Measurements from ENCODE around the gene HECTD4. TPM values are rescaled to one million over a fixed set of nuclear protein-coding genes. Genes with fewer than 3 reads are reported as not detected.
A peak's percentile ranks its signal among the peaks of the same experiment; 100 is the strongest.

The HECTD4 gene
- total RNA-seq, 1 donor from 2014 or later, result 62.1 TPM

DNA sequence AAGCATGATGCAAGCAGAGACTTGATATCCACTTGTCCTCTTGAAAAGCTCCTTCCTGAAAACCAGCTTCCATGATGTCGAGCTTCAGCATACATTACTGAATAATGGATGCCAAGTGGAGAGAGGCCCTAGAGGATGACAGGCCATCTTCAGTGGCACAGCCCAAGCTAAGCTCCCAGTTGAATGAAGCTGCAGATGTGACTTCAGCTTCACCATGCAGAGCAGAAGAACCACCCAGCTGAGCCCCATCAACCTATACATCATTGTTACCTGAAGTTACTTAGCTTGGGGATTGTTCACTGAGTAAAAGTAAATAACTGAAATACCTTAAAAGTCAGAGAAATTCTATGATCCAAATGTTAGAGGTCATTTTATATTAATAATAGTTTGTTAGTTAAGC is 93.6 kb downstream of the HECTD4 start:
- TF ChIP-seq, protein P1, sequence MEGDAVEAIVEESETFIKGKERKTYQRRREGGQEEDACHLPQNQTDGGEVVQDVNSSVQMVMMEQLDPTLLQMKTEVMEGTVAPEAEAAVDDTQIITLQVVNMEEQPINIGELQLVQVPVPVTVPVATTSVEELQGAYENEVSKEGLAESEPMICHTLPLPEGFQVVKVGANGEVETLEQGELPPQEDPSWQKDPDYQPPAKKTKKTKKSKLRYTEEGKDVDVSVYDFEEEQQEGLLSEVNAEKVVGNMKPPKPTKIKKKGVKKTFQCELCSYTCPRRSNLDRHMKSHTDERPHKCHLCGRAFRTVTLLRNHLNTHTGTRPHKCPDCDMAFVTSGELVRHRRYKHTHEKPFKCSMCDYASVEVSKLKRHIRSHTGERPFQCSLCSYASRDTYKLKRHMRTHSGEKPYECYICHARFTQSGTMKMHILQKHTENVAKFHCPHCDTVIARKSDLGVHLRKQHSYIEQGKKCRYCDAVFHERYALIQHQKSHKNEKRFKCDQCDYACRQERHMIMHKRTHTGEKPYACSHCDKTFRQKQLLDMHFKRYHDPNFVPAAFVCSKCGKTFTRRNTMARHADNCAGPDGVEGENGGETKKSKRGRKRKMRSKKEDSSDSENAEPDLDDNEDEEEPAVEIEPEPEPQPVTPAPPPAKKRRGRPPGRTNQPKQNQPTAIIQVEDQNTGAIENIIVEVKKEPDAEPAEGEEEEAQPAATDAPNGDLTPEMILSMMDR (conservative IDR thresholded peaks at IDR 0.05), result no peak
- no peaks in the 10 kb centered on the region for H3K27me3 Mint-ChIP-seq

DNA sequence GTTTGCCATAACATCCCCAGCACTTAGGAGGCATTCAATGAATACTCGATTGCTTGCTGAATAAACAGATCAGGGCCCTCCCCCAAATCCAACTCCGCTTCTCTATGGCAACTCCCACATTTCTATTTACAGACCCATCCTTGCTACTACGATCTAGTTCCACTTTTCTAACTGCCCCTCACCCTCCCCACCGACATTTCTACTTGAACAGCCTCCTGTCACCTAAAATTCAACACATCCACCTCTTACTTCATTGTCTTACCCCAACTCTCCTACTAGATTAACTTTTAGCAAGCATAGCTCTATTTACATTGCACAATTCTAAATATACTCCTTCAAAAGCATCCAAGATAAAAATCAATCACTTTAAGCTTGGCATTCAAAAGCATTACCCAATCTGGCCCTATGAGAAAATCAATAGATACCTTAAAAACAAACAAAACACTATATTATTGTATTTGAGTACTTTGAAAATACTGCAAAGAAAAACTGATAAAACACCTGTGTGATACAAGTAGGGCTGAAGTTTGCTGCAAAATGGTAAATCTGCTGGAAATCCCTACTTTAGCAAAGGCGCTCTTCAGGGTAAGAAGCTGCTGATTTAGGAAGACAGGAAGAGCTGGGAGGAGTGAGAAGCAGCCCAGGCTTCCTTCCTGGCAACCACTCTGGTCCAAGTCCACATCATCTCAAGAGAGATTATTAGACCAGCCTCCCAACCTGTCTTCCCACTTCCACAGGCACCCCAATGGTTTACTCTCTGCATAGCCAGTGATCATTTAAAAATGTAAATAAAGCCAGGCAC is 96.4 kb downstream of the HECTD4 start:
- Mint-ChIP-seq H3K9me3 (no peaks in the 10 kb centered on the region), H3K27ac (no peak overlapping the region), H3K36me3 (peaks cover 8% of the 10 kb centered on the region), H3K4me3 (no peak overlapping the region), H3K27me3 (no peaks in the 10 kb centered on the region), H3K4me1 (ENCODE audit: unreplicated experiment) (no peaks in the 10 kb centered on the region)
- TF ChIP-seq, protein P1 (conservative IDR thresholded peaks at IDR 0.05), result no peak
- DNase-seq (ENCODE audit: extremely low spot score, unreplicated experiment), result no peak

More for the DNA sequence above, 93.6 kb downstream of the HECTD4 start:
- Mint-ChIP-seq H3K27ac (no peak overlapping the region), H3K9me3 (no peaks in the 10 kb centered on the region), H3K4me3 (no peak overlapping the region), H3K4me1 (ENCODE audit: unreplicated experiment) (no peaks in the 10 kb centered on the region), H3K36me3 (peaks cover 16% of the 10 kb centered on the region)
- no peak for DNase-seq (ENCODE audit: extremely low spot score, unreplicated experiment)

DNA sequence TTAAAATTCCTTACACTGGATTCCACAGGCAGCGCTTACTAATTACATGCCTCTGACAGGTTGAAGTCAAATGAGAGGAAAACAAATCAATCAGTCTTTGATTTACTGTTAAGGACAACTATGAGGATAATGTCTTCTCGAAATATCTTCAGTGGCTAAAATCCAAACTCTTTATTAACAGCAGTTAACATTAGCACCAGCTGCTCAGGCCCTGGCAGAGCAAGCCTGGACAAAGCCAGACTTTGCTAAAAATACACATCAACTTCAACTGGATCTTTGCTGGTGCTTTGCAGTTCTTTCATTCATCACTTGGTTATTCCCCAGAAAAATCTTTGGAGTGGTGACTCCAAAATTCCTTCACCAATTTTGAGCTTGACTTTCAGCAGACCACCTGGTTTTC is 98.7 kb downstream of the HECTD4 start:
- H3K27ac Mint-ChIP-seq, result peak overlapping the region; percentile 20
- DNase-seq (ENCODE audit: extremely low spot score, unreplicated experiment), result no peak

DNA sequence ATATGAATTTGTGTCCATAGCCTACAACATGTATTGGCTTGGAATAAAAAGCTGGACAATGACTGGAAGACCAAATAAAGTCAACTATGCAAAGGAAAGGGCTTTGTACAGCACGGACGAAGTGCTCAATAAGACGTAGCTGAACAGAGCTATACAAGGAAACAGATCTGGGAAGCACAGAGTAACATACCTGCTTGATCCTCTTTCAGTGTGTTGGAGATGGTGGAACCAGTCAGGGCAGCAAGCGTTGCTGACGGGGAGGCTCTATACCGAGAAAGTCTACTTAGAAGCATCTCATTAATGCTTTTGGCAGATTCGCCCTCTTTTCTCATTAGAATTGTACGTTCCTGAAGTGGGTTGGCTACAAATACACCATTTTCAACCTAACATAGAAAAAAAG is 99.3 kb downstream of the HECTD4 start:
- no peaks in the 10 kb centered on the region for H3K9me3 Mint-ChIP-seq
- DNase-seq (ENCODE audit: extremely low spot score, unreplicated experiment), result no peak
- H3K36me3 Mint-ChIP-seq, result peaks cover 3% of the 10 kb centered on the region
- H3K4me1 Mint-ChIP-seq (ENCODE audit: unreplicated experiment), result no peaks in the 10 kb centered on the region
- H3K27me3 Mint-ChIP-seq, result no peaks in the 10 kb centered on the region
- H3K27ac Mint-ChIP-seq, result no peak overlapping the region
- H3K4me3 Mint-ChIP-seq, result no peak overlapping the region
- TF ChIP-seq, protein P1 (conservative IDR thresholded peaks at IDR 0.05), result no peak

More for the DNA sequence above, 98.7 kb downstream of the HECTD4 start:
- no peaks in the 10 kb centered on the region for H3K4me1 Mint-ChIP-seq (ENCODE audit: unreplicated experiment)
- TF ChIP-seq, protein P1 (conservative IDR thresholded peaks at IDR 0.05), result no peak
- H3K4me3 Mint-ChIP-seq, result no peak overlapping the region
- no peaks in the 10 kb centered on the region for H3K36me3 Mint-ChIP-seq
- H3K9me3 Mint-ChIP-seq, result no peaks in the 10 kb centered on the region
- no peaks in the 10 kb centered on the region for H3K27me3 Mint-ChIP-seq

DNA sequence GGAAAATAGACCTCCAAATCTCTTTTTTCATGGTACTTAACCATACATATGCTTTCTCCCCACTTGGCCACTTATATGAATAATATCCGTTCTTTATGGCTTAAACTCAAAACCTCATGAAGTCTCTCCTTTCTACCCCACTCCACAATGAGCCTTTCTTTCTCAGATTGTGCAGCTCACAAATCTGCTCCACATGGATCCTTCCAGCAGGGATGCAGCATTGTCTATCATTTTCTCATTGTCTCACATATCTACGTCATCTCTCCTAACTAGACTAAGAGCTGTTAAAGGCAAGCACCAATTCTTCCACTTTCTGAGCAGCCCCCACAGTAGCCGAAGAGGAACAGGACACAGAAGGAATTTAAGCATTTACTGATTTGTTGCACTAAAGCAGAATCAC is 106.4 kb downstream of the HECTD4 start:
- H3K27ac Mint-ChIP-seq, result no peak overlapping the region
- H3K36me3 Mint-ChIP-seq, result peaks cover 18% of the 10 kb centered on the region
- H3K4me1 Mint-ChIP-seq (ENCODE audit: unreplicated experiment), result no peaks in the 10 kb centered on the region
- TF ChIP-seq, protein P1 (conservative IDR thresholded peaks at IDR 0.05), result no peak
- H3K9me3 Mint-ChIP-seq, result no peaks in the 10 kb centered on the region
- no peaks in the 10 kb centered on the region for H3K27me3 Mint-ChIP-seq
- DNase-seq (ENCODE audit: extremely low spot score, unreplicated experiment), result no peak
- no peak overlapping the region for H3K4me3 Mint-ChIP-seq
